B cell (primary cell): Measurements from ENCODE around the gene KLHL26. TPM values are rescaled to one million over a fixed set of nuclear protein-coding genes. Genes with fewer than 3 reads are reported as not detected.

Experiments used
- ATAC-seq: fragments of 200-7000 bp; cut with Tn5 transposase; one replicate; pipeline ENCODE4 v1.10.0; 2021; ENCODE audit warnings: low read depth, mild to moderate bottlenecking, moderate number of reproducible peaks, moderate library complexity
- CTCF ChIA-PET: fragments of 350-600 bp; sonication (Branson Sonifier 250); formaldehyde crosslinking; loops from one replicate; lab custom pipeline; 2021; ENCODE audit warnings: antibody characterized with exemption, inconsistent platforms; lab: Charles Lee
- POLR2A ChIA-PET: fragments of 350-600 bp; sonication (Branson Sonifier 250); formaldehyde crosslinking; loops from one replicate; lab custom pipeline; 2021; ENCODE audit warnings: antibody characterized with exemption; lab: Charles Lee
- DNase-seq: peaks from one replicate; pipeline ENCODE4 v3.0.0; 2013
- H2AFZ ChIP-seq: 2 replicates; pipeline ENCODE4 v1.6.1; 2012; ENCODE audit warnings: mild to moderate bottlenecking, low read depth, low read length; ENCODE audit not compliant: insufficient read depth, poor library complexity, severe bottlenecking
- H3K27ac ChIP-seq, 2 donors: 1 replicate in 1 of 2; 2 replicates in 1 of 2; pipeline ENCODE4 v1.5.1; 2012 to 2013; ENCODE audit warnings: low read length in 2 of 2, mild to moderate bottlenecking in 2 of 2, moderate library complexity in 1 of 2
- H3K27me3 ChIP-seq, 4 experiments: fragments of 200-600 bp in 1 of 4; sonication (generic) in 1 of 4; replicated peaks in 1 of 4; 1 replicate in 2 of 4; 2 replicates in 2 of 4; pipeline versions ENCODE4 v1.6.1 to v1.7.0; 2013 to 2016; ENCODE audit warnings: low read length in 3 of 4, mild to moderate bottlenecking in 2 of 4, mixed read lengths in 1 of 4, moderate library complexity in 1 of 4; ENCODE audit not compliant: insufficient read depth in 4 of 4, control insufficient read depth in 3 of 4; ENCODE audit errors: control extremely low read depth in 1 of 4
- H3K36me3 ChIP-seq, 2 experiments: replicated peaks in 1 of 2; 1 replicate in 1 of 2; 2 replicates in 1 of 2; pipeline versions ENCODE4 v1.6.1 to v1.7.1; 2013; ENCODE audit warnings: low read length in 1 of 2; ENCODE audit not compliant: insufficient read depth in 2 of 2, control insufficient read depth in 1 of 2; ENCODE audit errors: control extremely low read depth in 1 of 2, extremely low read depth in 1 of 2
- H3K4me1 ChIP-seq, 2 donors: fragments of 200-600 bp in 1 of 2; sonication (generic) in 1 of 2; 1 replicate in 1 of 2; 2 replicates in 1 of 2; pipeline versions ENCODE4 v1.5.1 to v1.6.1; 2013 to 2017; ENCODE audit warnings: low read length in 2 of 2; ENCODE audit not compliant: control insufficient read depth in 2 of 2, insufficient read depth in 2 of 2
- H3K4me2 ChIP-seq: replicated peaks from 2 replicates; pipeline ENCODE3; 2012; ENCODE audit warnings: mild to moderate bottlenecking, low read depth, low read length; ENCODE audit not compliant: poor library complexity, severe bottlenecking
- H3K4me3 ChIP-seq, 5 experiments: fragments of 200-600 bp in 1 of 5; sonication (generic) in 1 of 5; 1 replicate in 3 of 5; 2 replicates in 2 of 5; pipeline versions ENCODE4 v1.5.1 to v1.7.0; 2011 to 2016; ENCODE audit warnings: low read length in 4 of 5, mild to moderate bottlenecking in 4 of 5, low read depth in 2 of 5, control low read depth in 1 of 5, moderate library complexity in 1 of 5; ENCODE audit not compliant: insufficient read depth in 1 of 5; ENCODE audit errors: control extremely low read depth in 1 of 5, extremely low read depth in 1 of 5
- H3K79me2 ChIP-seq: fragments of 200-600 bp; sonication (generic); one replicate; pipeline ENCODE4 v1.6.0; 2016; ENCODE audit warnings: low read length; ENCODE audit not compliant: control insufficient read depth, insufficient read depth
- H3K9ac ChIP-seq: fragments of 200-600 bp; sonication (generic); 2 replicates; pipeline ENCODE4 v1.6.1; 2017; ENCODE audit warnings: mild to moderate bottlenecking, low read length, moderate library complexity
- H3K9me3 ChIP-seq, 3 donors: one replicate each; pipeline versions ENCODE4 v1.6.1 to v1.7.1; 2013; ENCODE audit warnings: low read length in 2 of 3; ENCODE audit not compliant: control insufficient read depth in 2 of 3, insufficient read depth in 1 of 3; ENCODE audit errors: control extremely low read depth in 1 of 3
- H4K20me1 ChIP-seq: 2 replicates; pipeline ENCODE4 v1.6.0; 2012; ENCODE audit warnings: mild to moderate bottlenecking, low read length; ENCODE audit not compliant: insufficient read depth, control insufficient read depth, poor library complexity, severe bottlenecking
- H3K27ac Mint-ChIP-seq: one replicate; pipeline ENCODE4 v1.8.0; 2021; ENCODE audit warnings: mixed read lengths
- H3K27me3 Mint-ChIP-seq: one replicate; pipeline ENCODE4 v1.8.0; 2021; ENCODE audit warnings: mixed read lengths
- H3K4me1 Mint-ChIP-seq: one replicate; pipeline ENCODE4 v1.8.0; 2021; ENCODE audit warnings: mixed read lengths
- H3K4me3 Mint-ChIP-seq: one replicate; pipeline ENCODE4 v1.8.0; 2021; ENCODE audit warnings: mixed read lengths
- H3K9me3 Mint-ChIP-seq: one replicate; pipeline ENCODE4 v1.8.0; 2022; ENCODE audit warnings: mixed read lengths; ENCODE audit not compliant: insufficient read depth
- EZH2 ChIP-seq: IDR thresholded peaks from 2 replicates; pipeline ENCODE4 v1.6.1; 2012; ENCODE audit warnings: borderline replicate concordance, low read depth, mild to moderate bottlenecking, moderate library complexity, low read length; ENCODE audit not compliant: insufficient read depth, poor library complexity, severe bottlenecking
- WGBS: methylation state at CpG from one replicate; pipeline ENCODE4 v1.1.5; 2013; ENCODE audit warnings: missing lambda C conversion rate; ENCODE audit not compliant: insufficient coverage; 5-methylcytosine and 5-hydroxymethylcytosine counted together
- intact Hi-C: fragments of 100-400 bp; cut with micrococcal nuclease; formaldehyde crosslinking; loops from one replicate; pipeline ENCODE4 v1.10.0; 2022
- polyA plus RNA-seq: library from polyadenylated mRNA; depleted of rRNA; stranded (reverse); fragments of >200 nt; gene quantifications from 2 replicates; pipeline ENCODE4 v1.2.3, GENCODE V29; 2012
- total RNA-seq, 2 donors: library from RNA; stranded (reverse); fragments of 120-200 nt in 1 of 2; gene quantifications; 1 replicate in 1 of 2; 2 replicates in 1 of 2; pipeline versions ENCODE4 v1.2.3 to v1.2.4, GENCODE V29; 2013 to 2022
- TF ChIP-seq, protein P1 (sequence below): fragments of 200-600 bp; IDR thresholded peaks from one replicate; pipeline ENCODE4 v1.8.0; 2022; ENCODE audit warnings: antibody characterized with exemption, mild to moderate bottlenecking

The KLHL26 gene
- total and polyA plus RNA-seq, 2 donors (not counting 1 experiment from before 2014, with no cell fraction given) = 5.0 to 14.6 TPM

GRCh38 chr19:18589380-18590272 lies 47.2 kb upstream of the KLHL26 start:
- ChIA-PET POLR2A (interaction anchor here (0.6 to 2.0 kb wide), 13 partner anchors 9 to 730 kb away, joined by 3 to 19 read pairs (median 4); partner anchors contain the start of genes COPE, DDX49, ELL and KXD1), CTCF (interaction anchor here (0.7 to 3.3 kb wide), 18 partner anchors 9 to 330 kb away, joined by 3 to 32 read pairs (median 4); partner anchors contain the start of genes COPE, DDX49 and UBA52)
- Mint-ChIP-seq H3K4me1 (peaks cover 32% of the 10 kb centered on the region), H3K27ac (peak overlapping the region; percentile 89), H3K4me3 (peak overlapping the region; percentile 76), H3K27me3 (no peaks in the 10 kb centered on the region), H3K9me3 (no peaks in the 10 kb centered on the region)
- Histone ChIP-seq H3K9ac (peak overlapping the region; percentile 73), H3K9me3 (no peaks in the 10 kb centered on the region), H3K27ac (peak overlapping the region; percentile 73 to 82), H3K4me1 (peaks cover 20 to 49% of the 10 kb centered on the region in 2 donors), H4K20me1 (peaks cover 10% of the 10 kb centered on the region), H3K79me2 (no peaks in the 10 kb centered on the region), H3K27me3 (no peaks in the 10 kb centered on the region), H3K4me2 (peak overlapping the region; percentile 96), H3K36me3 (peaks cover 0 to 6% of the 10 kb centered on the region in 2 experiments), H2AFZ (peak overlapping the region; percentile 89), H3K4me3 (peak overlapping the region; percentile 11 to 92 (median 77))
- no peak for TF ChIP-seq EZH2
- TF ChIP-seq, protein P1, sequence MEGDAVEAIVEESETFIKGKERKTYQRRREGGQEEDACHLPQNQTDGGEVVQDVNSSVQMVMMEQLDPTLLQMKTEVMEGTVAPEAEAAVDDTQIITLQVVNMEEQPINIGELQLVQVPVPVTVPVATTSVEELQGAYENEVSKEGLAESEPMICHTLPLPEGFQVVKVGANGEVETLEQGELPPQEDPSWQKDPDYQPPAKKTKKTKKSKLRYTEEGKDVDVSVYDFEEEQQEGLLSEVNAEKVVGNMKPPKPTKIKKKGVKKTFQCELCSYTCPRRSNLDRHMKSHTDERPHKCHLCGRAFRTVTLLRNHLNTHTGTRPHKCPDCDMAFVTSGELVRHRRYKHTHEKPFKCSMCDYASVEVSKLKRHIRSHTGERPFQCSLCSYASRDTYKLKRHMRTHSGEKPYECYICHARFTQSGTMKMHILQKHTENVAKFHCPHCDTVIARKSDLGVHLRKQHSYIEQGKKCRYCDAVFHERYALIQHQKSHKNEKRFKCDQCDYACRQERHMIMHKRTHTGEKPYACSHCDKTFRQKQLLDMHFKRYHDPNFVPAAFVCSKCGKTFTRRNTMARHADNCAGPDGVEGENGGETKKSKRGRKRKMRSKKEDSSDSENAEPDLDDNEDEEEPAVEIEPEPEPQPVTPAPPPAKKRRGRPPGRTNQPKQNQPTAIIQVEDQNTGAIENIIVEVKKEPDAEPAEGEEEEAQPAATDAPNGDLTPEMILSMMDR = no peak
- intact Hi-C loops = loop anchor here (1.0 to 5.0 kb wide), 6 partner anchors 32 to 329 kb away; partner anchors contain the start of genes COPE, DDX49, ELL and FKBP8
- ATAC-seq (peak; percentile 40), DNase-seq (peak; percentile 81)
- WGBS = 15% methylated on average over 46 of the region's 52 CpGs
